A549 (cell line): ENCODE data around the gene PTGES. TPM values are rescaled to one million over a fixed set of nuclear protein-coding genes. Genes with fewer than 3 reads are reported as not detected.

ENCODE experiments used
- ATAC-seq, 2 experiments: fragments of 200-7000 bp in 1 of 2; fragments of >200 bp in 1 of 2; cut with Nextera tagmentation in 1 of 2; cut with Tn5 transposase in 1 of 2; 3 replicates each; pipeline versions ENCODE4 v1.8.0 to v1.9.1; 2018 to 2020; ENCODE audit warnings: mild to moderate bottlenecking in 1 of 2, moderate library complexity in 1 of 2
- CTCF ChIA-PET: fragments of 300-600 bp; sonication (Branson Sonifier 250); formaldehyde crosslinking; extraction: SDS; loops from one replicate; lab custom pipeline; 2021; ENCODE audit warnings: antibody characterized with exemption, inconsistent platforms; lab: Yijun Ruan, JAX
- POLR2A ChIA-PET: fragments of 350-600 bp; formaldehyde crosslinking; extraction: SDS; loops from one replicate; lab custom pipeline; 2021; ENCODE audit warnings: antibody characterized with exemption, inconsistent platforms; lab: Yijun Ruan, JAX
- DNase-seq, 2 experiments: peaks; one replicate each; pipeline versions ENCODE4 v3.0.0 to v3.0.0-alpha.2; 2011 to 2016; ENCODE audit warnings: low read depth in 1 of 2, low spot score in 1 of 2
- FAIRE-seq: peaks from 2 replicates; lab custom pipeline; 2011; peaks lifted over from hg19 to GRCh38; lab: Jason Lieb, UNC
- H3K27ac ChIP-seq, 2 experiments: fragments of >200 bp; sonication (Bioruptor Twin); formaldehyde crosslinking; 3 replicates each; pipeline ENCODE4 v1.5.1; 2016 to 2017
- H3K4me1 ChIP-seq: fragments of >200 bp; sonication (Bioruptor Twin); formaldehyde crosslinking; 3 replicates; pipeline ENCODE4 v1.6.1; 2016
- H3K4me2 ChIP-seq: fragments of >200 bp; sonication (Bioruptor Twin); formaldehyde crosslinking; 3 replicates; pipeline ENCODE4 v1.6.1; 2016
- H3K4me3 ChIP-seq: fragments of >200 bp; sonication (Bioruptor Twin); formaldehyde crosslinking; 3 replicates; pipeline ENCODE4 v1.5.1; 2016
- H3K9me3 ChIP-seq: fragments of >200 bp; sonication (Bioruptor Twin); formaldehyde crosslinking; 3 replicates; pipeline ENCODE4 v1.6.1; 2016
- ATOH8 ChIP-seq: fragments of 250-450 bp; sonication (Bioruptor Pico); IDR thresholded peaks from 2 replicates; pipeline ENCODE4 v1.5.0; 2020; ENCODE audit warnings: low read depth, mild to moderate bottlenecking, moderate library complexity
- CHD2 ChIP-seq: fragments of 150-350 bp; IDR thresholded peaks from 2 replicates; pipeline ENCODE4 v1.6.1; 2014; ENCODE audit warnings: low read length; ENCODE audit not compliant: partially characterized antibody
- EHF ChIP-seq: fragments of 250-450 bp; sonication (Bioruptor Pico); IDR thresholded peaks from 2 replicates; pipeline ENCODE4 v1.5.0; 2020; ENCODE audit warnings: mild to moderate bottlenecking
- FOXS1 ChIP-seq: fragments of 250-450 bp; sonication (Bioruptor Pico); IDR thresholded peaks from 2 replicates; pipeline ENCODE4 v1.5.0; 2020; ENCODE audit warnings: mild to moderate bottlenecking, moderate library complexity
- GATA3 ChIP-seq: IDR thresholded peaks from 2 replicates; pipeline ENCODE4 v1.6.1; 2012; ENCODE audit warnings: borderline replicate concordance
- HDAC2 ChIP-seq: fragments of 200-600 bp; sonication (generic); IDR thresholded peaks from 2 replicates; pipeline ENCODE4 v1.6.1; 2016
- HMGXB4 ChIP-seq: fragments of 250-450 bp; sonication (Bioruptor Pico); IDR thresholded peaks from 2 replicates; pipeline ENCODE4 v1.5.0; 2021; ENCODE audit warnings: mild to moderate bottlenecking, moderate library complexity, borderline replicate concordance
- HOXA7 ChIP-seq: fragments of 250-450 bp; sonication (Bioruptor Pico); IDR thresholded peaks from 2 replicates; pipeline ENCODE4 v1.5.0; 2020; ENCODE audit warnings: mild to moderate bottlenecking, moderate library complexity
- HOXB5 ChIP-seq: fragments of 250-450 bp; sonication (Bioruptor Pico); IDR thresholded peaks from 2 replicates; pipeline ENCODE4 v1.5.0; 2020; ENCODE audit warnings: mild to moderate bottlenecking, moderate library complexity
- JUN ChIP-seq, 2 experiments: fragments of >200 bp; sonication (Bioruptor Twin); formaldehyde crosslinking; IDR thresholded peaks; 2 replicates in 1 of 2; 3 replicates in 1 of 2; pipeline ENCODE4 v1.6.1; 2016 to 2017
- KDM5A ChIP-seq: fragments of 200-600 bp; sonication (generic); IDR thresholded peaks from 2 replicates; pipeline ENCODE4 v1.6.1; 2016; ENCODE audit warnings: antibody characterized with exemption, mild to moderate bottlenecking
- MAFK ChIP-seq: fragments of 450-650 bp; IDR thresholded peaks from 2 replicates; pipeline ENCODE4 v1.6.1; 2014; ENCODE audit not compliant: partially characterized antibody
- MAX ChIP-seq: IDR thresholded peaks from 2 replicates; pipeline ENCODE4 v1.6.1; 2012
- NFE2L2 ChIP-seq: fragments of 150-350 bp; conservative IDR thresholded peaks from 2 replicates; pipeline ENCODE4 v1.6.1; 2014; ENCODE audit warnings: low read length
- NR3C1 ChIP-seq: fragments of >200 bp; sonication (Bioruptor Twin); formaldehyde crosslinking; IDR thresholded peaks from 3 replicates; pipeline ENCODE4 v1.6.1; 2017
- PHF8 ChIP-seq: fragments of 200-600 bp; sonication (generic); IDR thresholded peaks from 2 replicates; pipeline ENCODE4 v1.6.1; 2016; ENCODE audit warnings: low read depth, mild to moderate bottlenecking, antibody characterized with exemption, moderate library complexity, borderline replicate concordance
- POLR2A ChIP-seq: IDR thresholded peaks from 2 replicates; pipeline ENCODE4 v1.6.1; 2012; ENCODE audit warnings: mild to moderate bottlenecking, low read length
- RAD21 ChIP-seq, 2 experiments: fragments of >200 bp in 1 of 2; sonication (Bioruptor Twin) in 1 of 2; formaldehyde crosslinking in 1 of 2; IDR thresholded peaks in 1 of 2; conservative IDR thresholded peaks in 1 of 2; 2 replicates in 1 of 2; 3 replicates in 1 of 2; pipeline ENCODE4 v1.6.1; 2012 to 2018; ENCODE audit warnings: inconsistent platforms in 1 of 2
- RCOR1 ChIP-seq: fragments of 150-350 bp; IDR thresholded peaks from 2 replicates; pipeline ENCODE4 v1.6.1; 2014; ENCODE audit warnings: antibody characterized with exemption, low read length, low read depth
- RFX5 ChIP-seq: fragments of 450-650 bp; IDR thresholded peaks from 2 replicates; pipeline ENCODE4 v1.7.1; 2014; ENCODE audit warnings: antibody characterized with exemption, mild to moderate bottlenecking, moderate library complexity
- SREBF2 ChIP-seq: fragments of 450-650 bp; IDR thresholded peaks from 2 replicates; pipeline ENCODE4 v1.6.1; 2014; ENCODE audit warnings: mild to moderate bottlenecking, moderate library complexity
- TFCP2L1 ChIP-seq: fragments of 250-450 bp; sonication (Bioruptor Pico); IDR thresholded peaks from 2 replicates; pipeline ENCODE4 v1.5.0; 2021; ENCODE audit warnings: mild to moderate bottlenecking
- ZC3H11A ChIP-seq: fragments of 450-650 bp; IDR thresholded peaks from 2 replicates; pipeline ENCODE4 v1.6.1; 2014; ENCODE audit warnings: antibody characterized with exemption, mild to moderate bottlenecking
- ZNF302 ChIP-seq: fragments of 250-450 bp; sonication (Bioruptor Pico); IDR thresholded peaks from 2 replicates; pipeline ENCODE4 v1.9.0; 2021; ENCODE audit warnings: inconsistent platforms, mild to moderate bottlenecking, moderate library complexity
- WGBS: methylation state at CpG from one replicate; pipeline ENCODE4 v1.1.6; 2017; ENCODE audit errors: missing lambda C conversion rate; 5-methylcytosine and 5-hydroxymethylcytosine counted together
- polyA plus RNA-seq, 4 experiments: library from polyadenylated mRNA; depleted of rRNA in 3 of 4; stranded (reverse); fragments of >200 nt; fragmentation: RNase III in 1 of 4; extraction: RNeasy Plus Mini Kit Qiagen cat#74134 plus additional on column Dnase treatment in 1 of 4; gene quantifications; 2 replicates in 3 of 4; 3 replicates in 1 of 4; pipeline ENCODE4 v1.2.3, GENCODE V29; 2011 to 2017
- TF ChIP-seq, protein P1 (sequence below): fragments of 200-600 bp; sonication (generic); IDR thresholded peaks from 2 replicates; pipeline ENCODE4 v1.6.1; 2016; ENCODE audit warnings: antibody characterized with exemption, mild to moderate bottlenecking, moderate library complexity

Gene PTGES
- polyA plus RNA-seq, 2 of the 4 experiments (the other 2 are of a cell fraction) = 19.1 to 58.8 TPM

DNA sequence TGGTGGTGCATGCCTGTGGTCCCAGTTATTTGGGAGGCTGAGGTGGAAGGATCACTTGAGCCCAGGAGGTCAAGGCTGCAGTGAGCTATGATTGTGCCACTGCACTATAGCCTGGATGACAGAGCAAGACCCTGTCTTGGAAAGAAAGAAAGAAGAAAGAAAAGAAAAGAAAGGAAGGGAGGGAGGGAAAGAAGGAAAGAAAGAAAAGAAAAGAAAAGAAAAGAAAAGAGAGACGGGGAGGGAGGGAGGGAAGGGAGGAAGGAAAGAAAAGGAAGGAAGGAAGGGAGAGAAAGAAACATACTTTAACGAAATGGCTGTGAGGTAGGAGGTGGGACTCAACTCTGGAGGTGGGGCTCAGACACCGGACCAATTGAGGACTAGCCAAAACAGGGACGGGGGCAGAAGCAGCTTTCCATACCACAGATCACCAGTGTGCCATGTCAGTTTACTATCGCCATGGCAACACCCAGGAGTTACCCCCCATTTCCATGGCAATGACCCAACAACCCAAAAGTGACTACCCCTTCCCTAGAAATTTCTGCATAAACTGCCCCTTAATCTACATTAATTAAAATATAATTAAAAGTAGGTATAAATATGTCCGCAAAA, 21.3 kb downstream of the PTGES start:
- no peak for FAIRE-seq
- Histone ChIP-seq H3K9me3 (no peaks in the 10 kb centered on the region), H3K4me1 (no peaks in the 10 kb centered on the region), H3K4me3 (no peak overlapping the region), H3K27ac (no peak overlapping the region), H3K4me2 (no peak overlapping the region)
- WGBS = 57% methylated on average over 5 of the region's 6 CpGs
- CTCF ChIA-PET = interaction anchor here (1.5 to 30.2 kb wide), 4 partner anchors 8 to 52 kb away, joined by 5 to 1179 read pairs (median 120); no protein-coding TSS in a partner anchor
- POLR2A ChIA-PET = no interaction called here
- TF ChIP-seq MAFK = no peak
- no peak for TF ChIP-seq FOXS1 (CRISPR knock-in tag)
- TF ChIP-seq ATOH8 (CRISPR knock-in tag) = no peak
- no peak for TF ChIP-seq HOXA7 (CRISPR knock-in tag)
- TF ChIP-seq GATA3 = no peak
- no peak for DNase-seq
- ATAC-seq = no peak

DNA sequence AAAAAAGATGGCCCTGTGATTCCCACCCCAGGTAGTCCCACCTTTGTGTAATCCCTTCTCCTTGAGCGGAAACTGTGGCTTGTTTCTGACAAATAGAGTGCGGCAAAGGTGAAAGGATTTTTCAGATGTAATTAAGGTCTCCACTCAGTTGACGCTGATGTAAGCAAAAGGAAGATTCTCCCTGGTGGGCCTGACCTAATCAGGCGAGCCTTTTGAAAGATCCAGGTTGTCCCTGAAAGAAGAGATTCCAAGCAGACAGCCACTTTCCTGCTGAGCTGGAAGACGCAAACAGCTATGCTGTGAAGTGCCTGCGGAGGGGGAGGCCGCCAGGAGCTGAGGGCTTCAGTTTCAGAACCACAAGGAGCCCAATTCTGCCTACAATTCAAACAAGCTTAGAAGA, 24.1 kb downstream of the PTGES start:
- TF ChIP-seq PHF8 = no peak
- TF ChIP-seq POLR2A = no peak
- TF ChIP-seq MAFK = peak; percentile 9
- Histone ChIP-seq H3K4me3 (no peak overlapping the region), H3K4me1 (no peaks in the 10 kb centered on the region), H3K4me2 (no peak overlapping the region), H3K9me3 (no peaks in the 10 kb centered on the region), H3K27ac (no peak overlapping the region)
- CTCF ChIA-PET = interaction anchor here (0.6 to 30.2 kb wide), 9 partner anchors 11 to 597 kb away, joined by 3 to 1179 read pairs (median 4); partner anchors contain the start of gene ASB6
- POLR2A ChIA-PET = no interaction called here
- WGBS = 86% methylated on average over 7 of the region's 7 CpGs
- no peak for DNase-seq
- no peak for ATAC-seq
- no peak for FAIRE-seq

DNA sequence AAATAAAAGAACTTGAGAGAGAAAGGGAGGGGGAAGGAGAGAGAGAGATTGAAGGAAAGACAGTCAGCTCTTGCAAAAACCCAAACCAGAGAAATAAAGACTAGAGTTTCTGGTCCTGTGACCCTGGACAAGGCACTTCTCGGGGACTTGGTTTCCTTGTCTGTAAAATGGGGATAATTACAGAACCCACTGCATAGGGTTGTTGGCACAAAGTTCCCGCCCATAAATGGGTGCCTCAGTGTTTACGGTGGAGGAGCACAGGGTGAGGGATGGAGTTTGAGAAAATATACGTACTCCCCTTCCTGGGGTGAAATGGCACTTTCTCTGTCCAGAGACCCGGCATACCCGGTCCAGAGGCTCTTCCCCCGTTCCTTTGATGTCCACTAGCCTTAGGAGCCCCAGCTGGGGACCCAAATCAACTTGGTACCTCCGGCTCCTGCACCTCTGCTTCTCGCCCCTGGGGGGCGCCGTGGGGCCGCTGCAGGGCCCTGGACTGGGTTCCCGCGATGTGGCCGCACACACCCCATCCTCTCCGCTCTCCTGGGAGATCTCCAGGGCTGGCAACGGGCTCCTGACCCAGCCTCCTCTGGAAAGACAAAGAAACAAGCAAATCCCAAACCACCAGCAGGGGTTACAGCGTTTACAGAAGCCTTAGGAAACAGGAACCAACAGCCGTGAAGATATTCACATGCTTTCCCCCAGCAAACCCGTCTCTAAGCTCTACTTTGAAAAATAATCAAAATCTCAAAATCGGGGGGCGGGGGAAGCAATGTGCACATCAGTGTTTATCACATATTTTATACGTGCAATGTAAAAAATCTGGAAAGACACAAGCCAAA, 26.3 kb downstream of the PTGES start:
- CTCF ChIA-PET = interaction anchor here (0.6 to 30.2 kb wide), 48 partner anchors 9 to 608 kb away, joined by 3 to 1179 read pairs (median 5); partner anchors contain the start of genes ASB6 and PTGES
- DNase-seq (peak; percentile 87 to 97), ATAC-seq (peak; percentile 91 to 97), FAIRE-seq (no peak)
- H3K9me3 ChIP-seq = no peaks in the 10 kb centered on the region
- POLR2A ChIA-PET = interaction anchor here (0.6 to 0.9 kb wide), 4 partner anchors 12 to 52 kb away, joined by 3 read pairs; partner anchors contain the start of gene PTGES
- H3K27ac ChIP-seq = peak overlapping the region in 1 of 2 experiments; percentile 73; a peak in 3 of 6 replicates
- no peak overlapping the region for H3K4me3 ChIP-seq
- WGBS = 12% methylated on average over 23 of the region's 23 CpGs
- H3K4me2 ChIP-seq = peak overlapping the region; percentile 52
- no peaks in the 10 kb centered on the region for H3K4me1 ChIP-seq
- TF ChIP-seq HMGXB4 (CRISPR knock-in tag) = no peak
- TF ChIP-seq HOXB5 (CRISPR knock-in tag) = no peak
- TF ChIP-seq MAX = peak; percentile 49; the same call in 1 of the 2 replicates
- no peak for TF ChIP-seq EHF
- TF ChIP-seq, protein P1, sequence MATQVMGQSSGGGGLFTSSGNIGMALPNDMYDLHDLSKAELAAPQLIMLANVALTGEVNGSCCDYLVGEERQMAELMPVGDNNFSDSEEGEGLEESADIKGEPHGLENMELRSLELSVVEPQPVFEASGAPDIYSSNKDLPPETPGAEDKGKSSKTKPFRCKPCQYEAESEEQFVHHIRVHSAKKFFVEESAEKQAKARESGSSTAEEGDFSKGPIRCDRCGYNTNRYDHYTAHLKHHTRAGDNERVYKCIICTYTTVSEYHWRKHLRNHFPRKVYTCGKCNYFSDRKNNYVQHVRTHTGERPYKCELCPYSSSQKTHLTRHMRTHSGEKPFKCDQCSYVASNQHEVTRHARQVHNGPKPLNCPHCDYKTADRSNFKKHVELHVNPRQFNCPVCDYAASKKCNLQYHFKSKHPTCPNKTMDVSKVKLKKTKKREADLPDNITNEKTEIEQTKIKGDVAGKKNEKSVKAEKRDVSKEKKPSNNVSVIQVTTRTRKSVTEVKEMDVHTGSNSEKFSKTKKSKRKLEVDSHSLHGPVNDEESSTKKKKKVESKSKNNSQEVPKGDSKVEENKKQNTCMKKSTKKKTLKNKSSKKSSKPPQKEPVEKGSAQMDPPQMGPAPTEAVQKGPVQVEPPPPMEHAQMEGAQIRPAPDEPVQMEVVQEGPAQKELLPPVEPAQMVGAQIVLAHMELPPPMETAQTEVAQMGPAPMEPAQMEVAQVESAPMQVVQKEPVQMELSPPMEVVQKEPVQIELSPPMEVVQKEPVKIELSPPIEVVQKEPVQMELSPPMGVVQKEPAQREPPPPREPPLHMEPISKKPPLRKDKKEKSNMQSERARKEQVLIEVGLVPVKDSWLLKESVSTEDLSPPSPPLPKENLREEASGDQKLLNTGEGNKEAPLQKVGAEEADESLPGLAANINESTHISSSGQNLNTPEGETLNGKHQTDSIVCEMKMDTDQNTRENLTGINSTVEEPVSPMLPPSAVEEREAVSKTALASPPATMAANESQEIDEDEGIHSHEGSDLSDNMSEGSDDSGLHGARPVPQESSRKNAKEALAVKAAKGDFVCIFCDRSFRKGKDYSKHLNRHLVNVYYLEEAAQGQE = peak; percentile 26; the same call in 1 of the 2 replicates
- TF ChIP-seq TFCP2L1 (CRISPR knock-in tag) = no peak
- no peak for TF ChIP-seq ZC3H11A
- peak; percentile 60 for TF ChIP-seq CHD2
- no peak for TF ChIP-seq ZNF302 (CRISPR knock-in tag)
- TF ChIP-seq RFX5 = no peak
- TF ChIP-seq HOXA7 (CRISPR knock-in tag) = no peak
- TF ChIP-seq JUN (IDR thresholded peaks at IDR 0.05) = 0 out of 5 replicates have a peak, but pooled peaks of 1 of the 2 experiments have one; percentile 18
- TF ChIP-seq SREBF2 = no peak
- no peak for TF ChIP-seq KDM5A
- TF ChIP-seq HDAC2 = no peak
- no peak for TF ChIP-seq PHF8
- no peak for TF ChIP-seq NFE2L2
- peak; percentile 87 to 91 for TF ChIP-seq RAD21 (conservative IDR thresholded peaks at IDR 0.05 in 1 of 2, IDR thresholded peaks at IDR 0.05 in 1 of 2)
- no peak for TF ChIP-seq RCOR1
- no peak for TF ChIP-seq NR3C1
